Astrocyte of the spinal cord (primary cell): ENCODE results near the gene UBAC2.
A peak's percentile ranks its signal among the peaks of the same experiment; 100 is the strongest.

Experiments
- DNase-seq: peaks from one replicate; pipeline ENCODE4 v3.0.0; 2011; ENCODE audit warnings: low read depth, low spot score
- H3K4me3 ChIP-seq: 2 replicates; pipeline ENCODE4 v1.5.1; 2011; ENCODE audit warnings: low read depth, mild to moderate bottlenecking, low read length, moderate library complexity
- CTCF ChIP-seq: IDR thresholded peaks from 2 replicates; pipeline ENCODE4 v1.5.1; 2012; ENCODE audit warnings: low read depth, mild to moderate bottlenecking, low read length, inconsistent platforms
- in situ Hi-C: cut with HindIII; loops from 2 replicates; pipeline ENCODE4 v1.10.0; 2017; ENCODE audit warnings: low sequenced_read_pairs

UBAC2 gene

DNA sequence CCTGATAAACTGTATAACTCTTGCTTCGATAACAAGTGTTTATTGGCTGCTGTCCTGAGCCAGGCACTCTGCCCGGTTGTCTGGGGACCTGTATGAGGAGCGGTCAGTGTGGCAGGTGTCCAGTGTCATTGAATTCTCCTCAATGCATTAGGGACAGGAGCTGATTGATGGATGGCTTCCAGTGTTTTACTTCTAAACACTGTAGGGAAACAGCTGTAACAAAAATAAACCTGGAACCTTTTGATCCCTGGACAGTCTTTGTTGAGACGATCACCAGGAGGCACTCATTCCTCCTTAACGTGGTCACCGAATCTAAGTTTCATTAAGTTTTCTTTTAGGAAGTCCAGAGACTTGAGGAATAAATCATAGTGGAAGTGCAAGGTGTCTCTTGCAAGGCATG lies 17.9 kb downstream of the UBAC2 start:
- peak; percentile 31 for DNase-seq
- in situ Hi-C loops, result no loop called here
- H3K4me3 ChIP-seq, result no peak overlapping the region
- TF ChIP-seq CTCF, result no peak

GRCh38 chr13:99218969-99219368 lies 18.3 kb downstream of the UBAC2 start:
- H3K4me3 ChIP-seq, result no peak overlapping the region
- no peak for DNase-seq
- no peak for TF ChIP-seq CTCF
- in situ Hi-C loops, result no loop called here

GRCh38 chr13:99220199-99220935 lies 19.7 kb downstream of the UBAC2 start:
- DNase-seq, result peak; percentile 49
- no peak overlapping the region for H3K4me3 ChIP-seq
- no peak for TF ChIP-seq CTCF
- in situ Hi-C loops, result no loop called here

DNA sequence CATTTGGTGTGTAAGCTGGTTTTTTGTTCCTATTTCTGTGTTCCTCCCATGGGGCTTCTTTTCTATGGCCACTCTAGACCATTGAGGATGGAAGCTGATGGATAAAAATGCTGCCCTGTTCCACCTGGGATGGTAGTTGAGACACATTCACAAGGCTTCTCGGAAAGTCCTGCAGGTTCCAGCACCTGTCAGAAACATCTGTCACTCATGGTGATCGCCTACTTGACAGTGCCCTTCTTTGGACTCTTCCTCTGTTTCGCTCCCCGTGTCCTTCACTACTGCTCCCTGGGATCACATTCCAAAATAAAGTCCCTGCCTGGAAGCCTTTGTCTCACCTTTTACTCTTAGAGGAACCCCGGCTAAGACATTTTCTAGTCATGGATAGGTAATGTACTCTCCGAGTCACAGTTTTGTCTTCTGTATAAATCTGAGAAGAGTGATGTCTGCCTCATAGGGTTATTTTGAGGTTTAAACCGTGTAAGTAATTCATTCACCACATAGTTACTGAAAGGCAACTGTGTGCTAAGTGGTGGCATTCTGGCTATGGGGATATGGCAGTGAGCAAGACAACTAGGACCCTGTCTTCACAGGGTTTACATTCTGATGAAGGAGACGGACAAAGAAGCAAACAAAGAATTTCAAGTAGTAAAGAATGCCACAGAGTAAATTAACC lies 21.0 kb downstream of the UBAC2 start:
- no peak for TF ChIP-seq CTCF
- no peak for DNase-seq
- in situ Hi-C loops, result no loop called here
- no peak overlapping the region for H3K4me3 ChIP-seq

DNA sequence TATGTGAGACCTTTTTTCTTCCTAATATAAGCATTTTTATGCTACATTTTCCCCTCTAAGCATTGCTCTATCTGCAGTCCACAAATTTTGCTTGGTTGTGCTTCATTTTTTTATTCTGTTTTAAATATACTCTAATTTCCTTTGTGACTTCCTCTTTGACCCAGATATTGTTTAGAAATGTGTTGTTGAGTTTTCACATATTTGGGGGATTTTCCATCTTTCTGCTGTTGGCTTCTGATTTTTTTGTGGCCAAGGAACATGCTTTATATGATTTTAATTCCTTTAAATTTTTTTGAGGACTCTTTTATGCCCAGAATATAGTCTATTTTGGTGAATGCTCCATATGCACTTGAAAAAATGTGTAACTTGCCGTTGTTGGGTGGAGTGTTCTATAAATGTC lies 22.9 kb downstream of the UBAC2 start:
- in situ Hi-C loops, result no loop called here
- DNase-seq, result no peak
- TF ChIP-seq CTCF, result no peak
- H3K4me3 ChIP-seq, result no peak overlapping the region

- no peak for TF ChIP-seq CTCF
- DNase-seq, result no peak
- no peak overlapping the region for H3K4me3 ChIP-seq
- in situ Hi-C loops, result no loop called here
Measured at GRCh38 chr13:99224021-99224420, 23.4 kb downstream of the UBAC2 start.
